Tibial nerve (tissue), 4 donors: ENCODE results near the gene ZNF786. TPM values are rescaled to one million over a fixed set of nuclear protein-coding genes. Genes with fewer than 3 reads are reported as not detected.

Experiments
- DNase-seq, 2 donors: peaks; one replicate each; pipeline ENCODE4 v3.0.0-alpha.2; 2019; ENCODE audit warnings: low spot score in 2 of 2
- H3K27ac ChIP-seq, 4 donors: fragments of 200-600 bp; sonication (generic) in 3 of 4; one replicate each; pipeline ENCODE4 v1.5.1; 2017 to 2019; ENCODE audit warnings: mild to moderate bottlenecking in 1 of 4
- H3K27me3 ChIP-seq, 2 donors: fragments of 200-600 bp; sonication (generic) in 1 of 2; one replicate each; pipeline versions ENCODE4 v1.5.1 to v1.6.0; 2017 to 2019
- H3K36me3 ChIP-seq, 3 donors: fragments of 200-600 bp; sonication (generic); one replicate each; pipeline ENCODE4 v1.5.1; 2018 to 2019
- H3K4me1 ChIP-seq, 4 donors: fragments of 200-600 bp; sonication (generic) in 3 of 4; one replicate each; pipeline ENCODE4 v1.5.1; 2017 to 2019
- H3K4me3 ChIP-seq, 4 donors: fragments of 200-600 bp; sonication (generic) in 3 of 4; one replicate each; pipeline ENCODE4 v1.5.1; 2017 to 2019; ENCODE audit warnings: mild to moderate bottlenecking in 1 of 4, moderate library complexity in 1 of 4
- H3K9me3 ChIP-seq, 4 donors: fragments of 200-600 bp; sonication (generic) in 3 of 4; one replicate each; pipeline ENCODE4 v1.5.1; 2017 to 2019
- EP300 ChIP-seq, 2 donors: sonication (generic); formaldehyde crosslinking; IDR thresholded peaks; one replicate each; pipeline ENCODE4 v1.6.1; 2017; ENCODE audit warnings: antibody characterized with exemption in 2 of 2, mild to moderate bottlenecking in 1 of 2
- POLR2A ChIP-seq, 2 donors: fragments of 450-650 bp; IDR thresholded peaks; one replicate each; pipeline ENCODE4 v1.6.1; 2017; ENCODE audit warnings: antibody characterized with exemption in 2 of 2, mild to moderate bottlenecking in 2 of 2, moderate library complexity in 2 of 2
- WGBS, 2 donors: methylation state at CpG; one replicate each; pipeline ENCODE4 v1.1.5; 2018; 5-methylcytosine and 5-hydroxymethylcytosine counted together
- total RNA-seq, 4 donors: library from RNA; depleted of rRNA; stranded (reverse); fragments of >200 nt; gene quantifications; one replicate each; pipeline ENCODE4 v1.1.0, GENCODE V29; 2016
- TF ChIP-seq, protein P1 (sequence below), 5 experiments: fragments of 200-600 bp in 3 of 5; fragments of 450-650 bp in 2 of 5; sonication (generic) in 3 of 5; IDR thresholded peaks; one replicate each; pipeline ENCODE4 v1.5.1; 2016 to 2019; ENCODE audit warnings: antibody characterized with exemption in 5 of 5, mild to moderate bottlenecking in 3 of 5, moderate library complexity in 2 of 5

ZNF786 gene
- total RNA-seq, 4 donors from 2014 or later, result 6.9 to 9.0 (median 8.5) TPM

GRCh38 chr7:149072438-149072775 is 18.1 kb downstream of the ZNF786 start:
- no peaks in the 10 kb centered on the region for H3K9me3 ChIP-seq
- TF ChIP-seq EP300 (IDR thresholded peaks at IDR 0.05) (no peak), POLR2A (IDR thresholded peaks at IDR 0.05) (no peak)
- TF ChIP-seq, protein P1, sequence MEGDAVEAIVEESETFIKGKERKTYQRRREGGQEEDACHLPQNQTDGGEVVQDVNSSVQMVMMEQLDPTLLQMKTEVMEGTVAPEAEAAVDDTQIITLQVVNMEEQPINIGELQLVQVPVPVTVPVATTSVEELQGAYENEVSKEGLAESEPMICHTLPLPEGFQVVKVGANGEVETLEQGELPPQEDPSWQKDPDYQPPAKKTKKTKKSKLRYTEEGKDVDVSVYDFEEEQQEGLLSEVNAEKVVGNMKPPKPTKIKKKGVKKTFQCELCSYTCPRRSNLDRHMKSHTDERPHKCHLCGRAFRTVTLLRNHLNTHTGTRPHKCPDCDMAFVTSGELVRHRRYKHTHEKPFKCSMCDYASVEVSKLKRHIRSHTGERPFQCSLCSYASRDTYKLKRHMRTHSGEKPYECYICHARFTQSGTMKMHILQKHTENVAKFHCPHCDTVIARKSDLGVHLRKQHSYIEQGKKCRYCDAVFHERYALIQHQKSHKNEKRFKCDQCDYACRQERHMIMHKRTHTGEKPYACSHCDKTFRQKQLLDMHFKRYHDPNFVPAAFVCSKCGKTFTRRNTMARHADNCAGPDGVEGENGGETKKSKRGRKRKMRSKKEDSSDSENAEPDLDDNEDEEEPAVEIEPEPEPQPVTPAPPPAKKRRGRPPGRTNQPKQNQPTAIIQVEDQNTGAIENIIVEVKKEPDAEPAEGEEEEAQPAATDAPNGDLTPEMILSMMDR (IDR thresholded peaks at IDR 0.05), result no peak
- no peaks in the 10 kb centered on the region for H3K4me1 ChIP-seq
- H3K36me3 ChIP-seq, result peaks cover 0 to 60% (median 9%) of the 10 kb centered on the region in 3 donors
- 89 to 93% methylated on average over 4 of the region's 4 CpGs for WGBS, 2 donors
- H3K4me3 ChIP-seq, result no peak overlapping the region
- no peaks in the 10 kb centered on the region for H3K27me3 ChIP-seq
- H3K27ac ChIP-seq, result no peak overlapping the region
- DNase-seq, result no peak

DNA sequence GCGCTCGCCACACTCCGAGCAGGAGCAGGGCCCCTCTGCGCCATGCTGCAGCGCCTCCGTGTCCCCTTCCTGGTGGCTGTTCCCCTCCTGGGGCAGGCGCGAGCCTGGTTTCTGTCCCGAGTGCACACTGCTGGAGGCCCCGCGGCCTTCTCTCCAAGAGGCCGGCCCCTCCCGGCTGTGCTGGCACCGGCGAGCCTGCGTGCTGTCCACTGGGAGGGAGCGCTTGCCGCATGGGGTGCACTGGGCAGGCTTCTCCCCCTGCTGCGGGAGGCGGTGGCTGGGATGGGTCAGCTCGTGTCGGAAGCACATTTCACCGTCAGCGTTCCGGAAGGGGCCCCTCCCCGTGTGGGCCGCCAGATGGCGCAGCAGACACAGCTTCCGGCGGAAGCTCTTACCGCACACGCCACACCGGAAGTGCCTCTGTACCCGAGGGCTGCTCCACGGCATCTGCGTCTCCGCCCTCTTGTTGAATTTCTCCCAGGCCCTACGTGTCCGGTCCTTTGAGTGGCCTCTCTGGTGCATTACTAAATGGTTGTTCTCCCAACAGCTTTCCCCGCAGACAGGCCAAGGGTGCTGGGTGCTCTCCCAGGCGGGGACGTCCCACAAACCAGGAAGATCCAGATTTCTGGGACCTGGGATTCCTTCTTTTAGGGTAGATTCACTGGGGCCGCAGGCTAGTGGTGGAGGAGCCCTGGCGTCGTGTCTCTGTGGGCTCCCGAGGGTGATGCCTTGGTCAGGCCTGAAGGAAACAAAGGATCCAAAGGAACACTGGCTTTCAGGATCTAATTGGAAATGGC is 18.7 kb downstream of the ZNF786 start:
- 73 to 79% methylated on average over 38 to 40 of the region's 46 CpGs for WGBS, 2 donors
- Histone ChIP-seq H3K27ac (peak overlapping the region in 1 of 4 donors; percentile 25), H3K4me1 (no peaks in the 10 kb centered on the region), H3K36me3 (peaks cover 0 to 59% (median 9%) of the 10 kb centered on the region in 3 donors), H3K9me3 (no peaks in the 10 kb centered on the region), H3K4me3 (no peak overlapping the region), H3K27me3 (no peaks in the 10 kb centered on the region)
- TF ChIP-seq POLR2A (IDR thresholded peaks at IDR 0.05), result no peak
- TF ChIP-seq, protein P1 (IDR thresholded peaks at IDR 0.05), result peak in 1 of 5 experiments; percentile 12
- no peak for DNase-seq

DNA sequence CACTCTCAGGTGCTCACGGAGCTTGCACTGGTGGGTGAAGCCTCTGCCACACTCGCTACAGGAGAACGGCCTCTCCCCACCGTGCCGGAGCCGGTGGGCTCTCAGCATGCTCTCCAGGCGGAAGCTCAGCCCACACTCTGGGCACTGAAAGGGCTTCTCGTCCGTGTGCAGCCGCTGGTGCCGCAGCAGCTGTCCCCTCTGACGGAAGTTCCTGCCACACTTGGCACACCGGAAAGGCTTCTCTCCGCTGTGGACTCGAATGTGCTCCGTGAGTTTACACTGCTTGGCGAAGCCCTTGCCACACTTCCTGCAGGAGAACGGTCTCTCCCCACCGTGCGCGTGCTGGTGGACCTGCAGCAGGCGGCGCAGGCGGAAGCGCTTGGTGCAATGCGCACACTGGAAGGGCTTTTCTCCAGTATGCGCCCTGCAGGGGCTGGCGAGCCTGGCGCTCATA is 19.3 kb downstream of the ZNF786 start:
- H3K4me1 ChIP-seq, result peaks cover 0 to under 1% (median 0%) of the 10 kb centered on the region in 4 donors
- TF ChIP-seq POLR2A (IDR thresholded peaks at IDR 0.05) (no peak), EP300 (IDR thresholded peaks at IDR 0.05) (no peak)
- TF ChIP-seq, protein P1 (IDR thresholded peaks at IDR 0.05), result no peak
- H3K4me3 ChIP-seq, result no peak overlapping the region
- no peaks in the 10 kb centered on the region for H3K9me3 ChIP-seq
- peaks cover 0 to 53% (median 9%) of the 10 kb centered on the region in 3 donors for H3K36me3 ChIP-seq
- H3K27ac ChIP-seq, result no peak overlapping the region
- no peak for DNase-seq
- no peaks in the 10 kb centered on the region for H3K27me3 ChIP-seq
- WGBS, 2 donors, result 96 to 98% methylated on average over 28 to 29 of the region's 29 CpGs

DNA sequence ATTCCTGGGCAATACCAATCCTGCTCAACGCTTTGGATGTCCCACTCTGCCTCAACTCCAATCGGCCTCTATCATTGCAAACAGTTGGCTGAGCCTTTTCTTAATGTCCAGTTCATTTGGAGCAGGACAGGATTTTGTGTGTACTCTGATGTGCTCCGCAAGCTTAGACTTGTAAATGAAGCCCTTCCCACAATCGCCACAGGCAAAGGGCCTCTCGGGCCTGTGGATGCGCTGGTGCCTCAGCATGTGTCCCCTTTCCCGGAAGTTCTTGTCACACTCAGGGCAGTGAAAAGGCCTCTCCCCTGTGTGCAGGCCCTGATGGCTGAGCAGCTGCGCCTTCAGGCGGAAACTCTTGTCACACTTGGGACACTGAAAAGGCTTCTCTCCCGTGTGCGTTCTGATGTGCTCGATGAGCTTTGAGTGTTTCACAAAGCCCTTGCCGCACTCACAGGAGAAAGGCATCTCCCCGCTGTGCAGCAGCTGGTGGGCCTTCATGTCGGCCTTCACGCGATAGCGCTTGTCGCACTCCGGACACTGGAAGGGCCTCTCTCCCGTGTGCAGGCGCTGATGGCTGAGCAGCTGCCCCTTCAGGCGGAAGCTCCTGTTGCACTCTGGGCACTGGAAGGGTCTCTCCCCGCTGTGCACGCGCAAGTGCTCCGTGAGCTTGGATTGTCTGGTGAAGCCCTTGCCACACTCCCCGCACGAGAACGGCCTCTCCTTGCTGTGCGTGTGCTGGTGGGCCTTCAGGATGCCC is 20.0 kb downstream of the ZNF786 start:
- TF ChIP-seq EP300 (IDR thresholded peaks at IDR 0.05) (no peak), POLR2A (IDR thresholded peaks at IDR 0.05) (no peak)
- TF ChIP-seq, protein P1 (IDR thresholded peaks at IDR 0.05), result no peak
- no peak for DNase-seq
- Histone ChIP-seq H3K27me3 (no peaks in the 10 kb centered on the region), H3K36me3 (peaks cover 0 to 51% (median 9%) of the 10 kb centered on the region in 3 donors), H3K4me3 (no peak overlapping the region), H3K9me3 (no peaks in the 10 kb centered on the region), H3K4me1 (peaks cover 0 to 4% (median 2%) of the 10 kb centered on the region in 4 donors), H3K27ac (no peak overlapping the region)
- 94 to 95% methylated on average over 27 to 29 of the region's 31 CpGs for WGBS, 2 donors

DNA sequence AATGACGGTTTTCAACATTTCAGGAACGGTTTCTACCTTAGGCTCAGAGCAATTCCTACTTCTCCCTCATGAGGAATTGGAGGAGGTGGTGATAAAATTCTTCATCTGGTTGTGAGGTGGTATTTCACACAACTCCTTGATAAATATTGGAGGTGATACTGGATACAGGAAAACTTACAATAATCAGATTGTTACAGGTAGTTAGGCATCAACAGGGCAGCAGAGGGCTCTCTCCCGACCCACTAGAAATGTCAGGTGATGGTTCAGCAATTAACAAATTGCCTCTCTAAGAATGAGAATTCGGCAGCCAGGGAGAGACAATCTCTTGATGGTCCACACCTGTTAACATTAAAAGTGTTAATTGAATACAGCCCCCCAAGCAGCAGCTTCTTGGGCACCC is 22.6 kb downstream of the ZNF786 start:
- no peak for DNase-seq
- Histone ChIP-seq H3K27ac (no peak overlapping the region), H3K4me1 (peaks cover 0 to 9% (median 5%) of the 10 kb centered on the region in 4 donors), H3K9me3 (no peaks in the 10 kb centered on the region), H3K4me3 (no peak overlapping the region), H3K27me3 (no peaks in the 10 kb centered on the region), H3K36me3 (peaks cover 0 to 46% (median 9%) of the 10 kb centered on the region in 3 donors)
- TF ChIP-seq, protein P1 (IDR thresholded peaks at IDR 0.05), result no peak
- TF ChIP-seq POLR2A (IDR thresholded peaks at IDR 0.05), result no peak
- no peak for TF ChIP-seq EP300 (IDR thresholded peaks at IDR 0.05)
- 74 to 77% methylated on average over 4 of the region's 4 CpGs for WGBS, 2 donors
